ENCODE results near the gene NDUFC2.

DNA sequence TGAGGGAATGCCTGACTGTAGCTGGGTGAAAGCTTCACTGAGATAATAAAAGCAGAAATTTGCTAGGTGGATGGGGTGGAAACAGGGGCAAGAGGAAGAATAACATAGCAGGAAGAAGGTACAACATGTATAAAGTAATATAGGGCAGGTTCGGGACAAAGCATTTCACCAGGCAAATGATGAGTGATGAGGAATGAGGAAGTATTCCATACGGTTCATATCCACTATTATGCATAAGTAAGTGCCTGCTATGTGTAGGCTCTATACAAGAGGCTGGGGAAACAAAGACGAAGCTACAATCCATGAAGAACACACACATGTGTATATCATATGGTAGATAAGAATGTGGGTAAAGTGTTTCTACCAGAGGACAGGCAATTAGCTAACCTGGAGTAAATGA is 7.9 kb downstream of the NDUFC2 start:
- TF ChIP-seq, protein P1, sequence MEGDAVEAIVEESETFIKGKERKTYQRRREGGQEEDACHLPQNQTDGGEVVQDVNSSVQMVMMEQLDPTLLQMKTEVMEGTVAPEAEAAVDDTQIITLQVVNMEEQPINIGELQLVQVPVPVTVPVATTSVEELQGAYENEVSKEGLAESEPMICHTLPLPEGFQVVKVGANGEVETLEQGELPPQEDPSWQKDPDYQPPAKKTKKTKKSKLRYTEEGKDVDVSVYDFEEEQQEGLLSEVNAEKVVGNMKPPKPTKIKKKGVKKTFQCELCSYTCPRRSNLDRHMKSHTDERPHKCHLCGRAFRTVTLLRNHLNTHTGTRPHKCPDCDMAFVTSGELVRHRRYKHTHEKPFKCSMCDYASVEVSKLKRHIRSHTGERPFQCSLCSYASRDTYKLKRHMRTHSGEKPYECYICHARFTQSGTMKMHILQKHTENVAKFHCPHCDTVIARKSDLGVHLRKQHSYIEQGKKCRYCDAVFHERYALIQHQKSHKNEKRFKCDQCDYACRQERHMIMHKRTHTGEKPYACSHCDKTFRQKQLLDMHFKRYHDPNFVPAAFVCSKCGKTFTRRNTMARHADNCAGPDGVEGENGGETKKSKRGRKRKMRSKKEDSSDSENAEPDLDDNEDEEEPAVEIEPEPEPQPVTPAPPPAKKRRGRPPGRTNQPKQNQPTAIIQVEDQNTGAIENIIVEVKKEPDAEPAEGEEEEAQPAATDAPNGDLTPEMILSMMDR (IDR thresholded peaks at IDR 0.05), result no peak
- no peak for TF ChIP-seq POLR2A (IDR thresholded peaks at IDR 0.05)
